HCT116 (cell line): ENCODE results near the gene TAF4. TPM values are rescaled to one million over a fixed set of nuclear protein-coding genes. Genes with fewer than 3 reads are reported as not detected.
A peak's percentile ranks its signal among the peaks of the same experiment; 100 is the strongest.

Experiments used
- ATAC-seq: fragments of 200-7000 bp; cut with Tn5 transposase; 2 replicates; pipeline ENCODE4 v1.9.1; 2020; ENCODE audit warnings: mild to moderate bottlenecking, moderate library complexity
- BruUV-seq: library from RNA; stranded (reverse); fragments of 400-500 nt; replicated peaks from 2 replicates; lab custom pipeline; 2021; lab: Mats Ljungman, UMichigan
- CTCF ChIA-PET: fragments of 300-600 bp; sonication (Branson Sonifier 250); formaldehyde crosslinking; loops from one replicate; lab custom pipeline; 2021; ENCODE audit warnings: antibody characterized with exemption; lab: Charles Lee
- POLR2A ChIA-PET: fragments of 300-600, 350-600 bp; sonication (Branson Sonifier 250); formaldehyde crosslinking; loops from one replicate; lab custom pipeline; 2021; ENCODE audit warnings: antibody characterized with exemption; lab: Charles Lee
- RAD21 ChIA-PET, 2 experiments: fragments of 300-600 bp; sonication (Branson Sonifier 250); formaldehyde crosslinking; loops; one replicate each; lab custom pipeline; 2023; ENCODE audit warnings: low total read pairs in 2 of 2; ENCODE audit not compliant: uncharacterized antibody in 2 of 2, unreplicated experiment in 2 of 2, low non-redundant PET in 1 of 2; lab: Charles Lee
- DNase-seq: peaks from one replicate; pipeline ENCODE4 v3.0.0-alpha.2; 2010; ENCODE audit warnings: low read depth, low spot score
- H2AFZ ChIP-seq: fragments of 200-600 bp; shearing (Covaris generic), sonication (generic); 2 replicates; pipeline ENCODE4 v1.6.1; 2017; ENCODE audit warnings: low read depth, mixed run types, mixed read lengths, antibody characterized with exemption, low read length; ENCODE audit not compliant: poor library complexity, severe bottlenecking
- H3K27ac ChIP-seq: 2 replicates; pipeline ENCODE4 v1.5.1; 2012; ENCODE audit warnings: low read depth, low read length
- H3K27me3 ChIP-seq: fragments of 200-600 bp; sonication (generic); 2 replicates; pipeline ENCODE4 v1.6.1; 2016; ENCODE audit warnings: mixed run types, low read length, mixed read lengths; ENCODE audit not compliant: insufficient read depth
- H3K36me3 ChIP-seq, 2 experiments: fragments of 200-500 bp in 1 of 2; fragments of 200-600 bp in 1 of 2; sonication (Bioruptor generic) in 1 of 2; sonication (generic) in 1 of 2; 2 replicates each; pipeline versions ENCODE4 v1.5.1 to v1.6.1; 2014 to 2016; ENCODE audit warnings: low read length in 2 of 2, inconsistent platforms in 1 of 2, mixed read lengths in 1 of 2, mixed run types in 1 of 2; ENCODE audit not compliant: insufficient read depth in 2 of 2, control insufficient read depth in 1 of 2
- H3K4me1 ChIP-seq, 2 experiments: fragments of 200-600 bp in 1 of 2; sonication (generic) in 1 of 2; 2 replicates each; pipeline versions ENCODE4 v1.5.1 to v1.6.1; 2012 to 2017; ENCODE audit warnings: low read length in 2 of 2, inconsistent platforms in 1 of 2, mild to moderate bottlenecking in 1 of 2, mixed read lengths in 1 of 2, mixed run types in 1 of 2, moderate library complexity in 1 of 2; ENCODE audit not compliant: insufficient read depth in 2 of 2, control insufficient read depth in 1 of 2
- H3K4me2 ChIP-seq: fragments of 200-600 bp; sonication (generic); 2 replicates; pipeline ENCODE4 v1.6.1; 2017; ENCODE audit warnings: mixed run types, low read length, mixed read lengths
- H3K4me3 ChIP-seq, 2 experiments: fragments of 200-600 bp in 1 of 2; sonication (generic) in 1 of 2; replicated peaks in 1 of 2; 2 replicates each; pipeline ENCODE4 v1.5.1; 2011 to 2016; ENCODE audit warnings: low read length in 2 of 2, control low read depth in 1 of 2, low read depth in 1 of 2, mild to moderate bottlenecking in 1 of 2, mixed read lengths in 1 of 2, mixed run types in 1 of 2
- H3K79me2 ChIP-seq: fragments of 200-600 bp; sonication (generic); 2 replicates; pipeline ENCODE4 v1.6.1; 2017; ENCODE audit warnings: mild to moderate bottlenecking, mixed run types, low read length, moderate library complexity, mixed read lengths; ENCODE audit not compliant: insufficient read depth
- H3K9ac ChIP-seq: fragments of 200-600 bp; sonication (generic); 2 replicates; pipeline ENCODE4 v1.6.1; 2016; ENCODE audit warnings: low read length, mixed read lengths
- H3K9me2 ChIP-seq: fragments of 200-600 bp; sonication (generic), shearing (Covaris generic); 2 replicates; pipeline ENCODE4 v1.6.1; 2017; ENCODE audit warnings: mixed run types, mild to moderate bottlenecking, moderate library complexity; ENCODE audit not compliant: insufficient read depth
- H3K9me3 ChIP-seq, 2 experiments: fragments of 200-500 bp in 1 of 2; fragments of 200-600 bp in 1 of 2; sonication (Bioruptor generic) in 1 of 2; sonication (generic) in 1 of 2; 2 replicates each; pipeline ENCODE4 v1.6.1; 2014 to 2017; ENCODE audit warnings: low read length in 2 of 2, mixed read lengths in 2 of 2, inconsistent platforms in 1 of 2, low read depth in 1 of 2, mild to moderate bottlenecking in 1 of 2, mixed run types in 1 of 2, moderate library complexity in 1 of 2; ENCODE audit not compliant: control insufficient read depth in 1 of 2, insufficient read depth in 1 of 2
- H4K20me1 ChIP-seq: fragments of 200-600 bp; sonication (generic), shearing (Covaris generic); 2 replicates; pipeline ENCODE4 v1.6.1; 2017; ENCODE audit warnings: mixed run types, mild to moderate bottlenecking, moderate library complexity; ENCODE audit not compliant: insufficient read depth
- CEBPB ChIP-seq: IDR thresholded peaks from 2 replicates; pipeline ENCODE4 v1.6.1; 2012; ENCODE audit warnings: low read depth
- EGR1 ChIP-seq: IDR thresholded peaks from 2 replicates; pipeline ENCODE4 v1.6.1; 2012; ENCODE audit warnings: low read depth
- FOSL1 ChIP-seq: IDR thresholded peaks from 2 replicates; pipeline ENCODE4 v1.6.1; 2012; ENCODE audit warnings: low read depth
- JUND ChIP-seq: IDR thresholded peaks from 2 replicates; pipeline ENCODE4 v1.6.1; 2012
- POLR2A ChIP-seq: IDR thresholded peaks from 2 replicates; pipeline ENCODE4 v1.7.0; 2011; ENCODE audit warnings: borderline replicate concordance; ENCODE audit not compliant: insufficient read depth, insufficient read length; ENCODE audit errors: extremely low read depth
- POLR2AphosphoS5 ChIP-seq: IDR thresholded peaks from 2 replicates; pipeline ENCODE4 v1.6.1; 2011; ENCODE audit warnings: mild to moderate bottlenecking, low read depth, low read length, moderate library complexity
- RAD21 ChIP-seq: IDR thresholded peaks from 2 replicates; pipeline ENCODE4 v1.6.1; 2012; ENCODE audit warnings: low read depth, mild to moderate bottlenecking
- SIN3A ChIP-seq: IDR thresholded peaks from 2 replicates; pipeline ENCODE4 v1.6.1; 2012; ENCODE audit warnings: low read depth
- SRF ChIP-seq: IDR thresholded peaks from 2 replicates; pipeline ENCODE4 v1.6.1; 2012; ENCODE audit warnings: low read depth
- TCF7L2 ChIP-seq: IDR thresholded peaks from 2 replicates; pipeline ENCODE4 v1.7.0; 2011; ENCODE audit warnings: borderline replicate concordance, inconsistent platforms; ENCODE audit not compliant: insufficient read depth, insufficient read length; ENCODE audit errors: extremely low read depth
- YY1 ChIP-seq: IDR thresholded peaks from 2 replicates; pipeline ENCODE4 v1.6.1; 2011; ENCODE audit warnings: low read length, low read depth, moderate library complexity, mild to moderate bottlenecking; ENCODE audit not compliant: insufficient replicate concordance; ENCODE audit errors: extremely low read depth
- ZFX ChIP-seq: fragments of 450-650 bp; IDR thresholded peaks from 2 replicates; pipeline ENCODE4 v1.6.1; 2017
- ZNF274 ChIP-seq: fragments of 200-500 bp; sonication (Bioruptor generic); IDR thresholded peaks from 2 replicates; pipeline ENCODE4 v1.6.1; 2014; ENCODE audit warnings: mild to moderate bottlenecking, low read depth, low read length, inconsistent platforms
- intact Hi-C: fragments of 100-400 bp; cut with micrococcal nuclease; formaldehyde crosslinking; loops from 2 replicates; pipeline ENCODE4 v1.10.0; 2022
- total RNA-seq: library from RNA; stranded (reverse); gene quantifications from one replicate; pipeline ENCODE4 v1.2.1, GENCODE V29; 2021; ENCODE audit not compliant: unreplicated experiment
- TF ChIP-seq, protein P1 (sequence below): IDR thresholded peaks from 2 replicates; pipeline ENCODE4 v1.6.1; 2012
- TF ChIP-seq, protein P2 (sequence below): IDR thresholded peaks from 2 replicates; pipeline ENCODE4 v1.6.1; 2011; ENCODE audit warnings: mild to moderate bottlenecking, low read length, moderate library complexity; ENCODE audit not compliant: insufficient replicate concordance; ENCODE audit errors: extremely low read depth
- TF ChIP-seq, protein P3 (sequence below), 3 experiments: fragments of 200-600 bp in 1 of 3; sonication (generic) in 1 of 3; IDR thresholded peaks in 2 of 3; conservative IDR thresholded peaks in 1 of 3; 2 replicates each; pipeline ENCODE4 v1.5.1; 2012 to 2017; ENCODE audit warnings: low read depth in 2 of 3, low read length in 2 of 3, antibody characterized with exemption in 1 of 3, borderline replicate concordance in 1 of 3, control low read depth in 1 of 3, mild to moderate bottlenecking in 1 of 3, mixed read lengths in 1 of 3, mixed run types in 1 of 3, moderate library complexity in 1 of 3; ENCODE audit not compliant: insufficient read depth in 1 of 3
- TF ChIP-seq, protein P4 (sequence below): IDR thresholded peaks from 2 replicates; pipeline ENCODE4 v1.6.1; 2012; ENCODE audit warnings: low read depth
- TF ChIP-seq, protein P5 (sequence below): IDR thresholded peaks from 2 replicates; pipeline ENCODE4 v1.6.1; 2012

Gene TAF4
- total RNA-seq, 1 experiment from 2014 or later = 26.8 TPM

DNA sequence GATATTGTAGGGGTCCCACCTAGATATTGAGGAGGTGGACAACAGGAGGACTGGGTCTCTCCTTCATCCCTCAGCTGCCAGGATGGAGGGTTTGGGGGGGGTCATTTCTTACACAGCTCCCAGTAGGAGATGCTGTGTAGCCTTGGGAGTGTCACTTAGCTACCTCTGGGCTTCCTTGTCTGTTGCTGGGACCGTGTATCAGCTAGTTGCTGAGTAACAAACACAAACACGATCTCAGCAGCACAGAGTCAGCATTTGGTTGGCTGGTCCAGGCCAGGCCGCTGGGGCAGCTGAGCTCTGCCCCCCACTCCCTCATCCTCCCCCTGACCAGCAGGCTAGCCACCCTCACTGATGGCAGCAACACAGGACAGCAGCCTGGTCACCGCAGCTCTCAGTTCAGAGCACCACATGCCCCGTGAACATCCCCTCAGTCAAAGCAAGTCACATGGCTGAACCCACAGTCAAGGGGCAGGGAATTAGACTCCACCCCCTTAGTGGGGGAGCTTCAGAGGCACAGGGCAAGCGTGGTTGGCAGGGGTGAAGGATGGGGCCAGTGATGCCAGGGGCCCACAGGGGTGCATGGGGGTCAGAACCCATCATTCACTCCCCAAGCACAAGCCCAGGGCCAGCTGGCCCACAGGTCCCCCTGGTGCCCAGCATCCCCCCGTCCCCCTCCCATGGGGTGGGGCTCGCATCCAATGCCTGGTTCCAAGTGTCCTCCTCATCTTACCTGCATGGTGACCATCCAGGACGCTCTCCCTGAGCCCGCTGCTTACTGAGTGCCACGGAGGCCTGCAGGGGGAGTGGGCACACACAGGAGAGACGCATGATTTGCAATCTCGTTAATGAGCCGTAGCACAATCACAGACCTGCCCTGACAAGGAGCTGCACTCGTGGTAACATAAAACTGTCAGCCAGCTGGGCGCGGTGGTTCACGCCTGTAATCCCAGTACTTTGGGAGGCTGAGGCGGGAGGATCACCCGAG lies 112.4 kb downstream of the TAF4 start:
- ATAC-seq (0 out of 2 replicates have a peak, but pooled peaks have one; percentile 27), DNase-seq (no peak)
- CTCF ChIA-PET = no interaction called here
- H3K79me2 ChIP-seq = no peaks in the 10 kb centered on the region
- H3K4me3 ChIP-seq = no peak overlapping the region
- no peak overlapping the region for H3K4me2 ChIP-seq
- no peaks in the 10 kb centered on the region for H3K36me3 ChIP-seq
- peaks cover 0 to 4% of the 10 kb centered on the region in 2 experiments; a peak in 1 of 4 replicates for H3K4me1 ChIP-seq
- intact Hi-C loops = no loop called here
- BruUV-seq = no TSS peak
- no peak overlapping the region for H2AFZ ChIP-seq
- peaks cover 16% of the 10 kb centered on the region for H3K27me3 ChIP-seq
- no peaks in the 10 kb centered on the region for H3K9me3 ChIP-seq
- no peaks in the 10 kb centered on the region for H3K9me2 ChIP-seq
- no peak overlapping the region for H3K9ac ChIP-seq
- POLR2A ChIA-PET = interaction anchor here (0.6 kb wide), 1 partner anchor 1742 kb away, joined by 3 read pairs; no protein-coding TSS in a partner anchor
- TF ChIP-seq, protein P1, sequence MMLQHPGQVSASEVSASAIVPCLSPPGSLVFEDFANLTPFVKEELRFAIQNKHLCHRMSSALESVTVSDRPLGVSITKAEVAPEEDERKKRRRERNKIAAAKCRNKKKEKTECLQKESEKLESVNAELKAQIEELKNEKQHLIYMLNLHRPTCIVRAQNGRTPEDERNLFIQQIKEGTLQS = no peak
- TF ChIP-seq FOSL1 = no peak
- TF ChIP-seq, protein P2, sequence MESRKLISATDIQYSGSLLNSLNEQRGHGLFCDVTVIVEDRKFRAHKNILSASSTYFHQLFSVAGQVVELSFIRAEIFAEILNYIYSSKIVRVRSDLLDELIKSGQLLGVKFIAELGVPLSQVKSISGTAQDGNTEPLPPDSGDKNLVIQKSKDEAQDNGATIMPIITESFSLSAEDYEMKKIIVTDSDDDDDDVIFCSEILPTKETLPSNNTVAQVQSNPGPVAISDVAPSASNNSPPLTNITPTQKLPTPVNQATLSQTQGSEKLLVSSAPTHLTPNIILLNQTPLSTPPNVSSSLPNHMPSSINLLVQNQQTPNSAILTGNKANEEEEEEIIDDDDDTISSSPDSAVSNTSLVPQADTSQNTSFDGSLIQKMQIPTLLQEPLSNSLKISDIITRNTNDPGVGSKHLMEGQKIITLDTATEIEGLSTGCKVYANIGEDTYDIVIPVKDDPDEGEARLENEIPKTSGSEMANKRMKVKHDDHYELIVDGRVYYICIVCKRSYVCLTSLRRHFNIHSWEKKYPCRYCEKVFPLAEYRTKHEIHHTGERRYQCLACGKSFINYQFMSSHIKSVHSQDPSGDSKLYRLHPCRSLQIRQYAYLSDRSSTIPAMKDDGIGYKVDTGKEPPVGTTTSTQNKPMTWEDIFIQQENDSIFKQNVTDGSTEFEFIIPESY = no peak
- TF ChIP-seq, protein P3, sequence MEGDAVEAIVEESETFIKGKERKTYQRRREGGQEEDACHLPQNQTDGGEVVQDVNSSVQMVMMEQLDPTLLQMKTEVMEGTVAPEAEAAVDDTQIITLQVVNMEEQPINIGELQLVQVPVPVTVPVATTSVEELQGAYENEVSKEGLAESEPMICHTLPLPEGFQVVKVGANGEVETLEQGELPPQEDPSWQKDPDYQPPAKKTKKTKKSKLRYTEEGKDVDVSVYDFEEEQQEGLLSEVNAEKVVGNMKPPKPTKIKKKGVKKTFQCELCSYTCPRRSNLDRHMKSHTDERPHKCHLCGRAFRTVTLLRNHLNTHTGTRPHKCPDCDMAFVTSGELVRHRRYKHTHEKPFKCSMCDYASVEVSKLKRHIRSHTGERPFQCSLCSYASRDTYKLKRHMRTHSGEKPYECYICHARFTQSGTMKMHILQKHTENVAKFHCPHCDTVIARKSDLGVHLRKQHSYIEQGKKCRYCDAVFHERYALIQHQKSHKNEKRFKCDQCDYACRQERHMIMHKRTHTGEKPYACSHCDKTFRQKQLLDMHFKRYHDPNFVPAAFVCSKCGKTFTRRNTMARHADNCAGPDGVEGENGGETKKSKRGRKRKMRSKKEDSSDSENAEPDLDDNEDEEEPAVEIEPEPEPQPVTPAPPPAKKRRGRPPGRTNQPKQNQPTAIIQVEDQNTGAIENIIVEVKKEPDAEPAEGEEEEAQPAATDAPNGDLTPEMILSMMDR (IDR thresholded peaks at IDR 0.05 in 2 of 3, conservative IDR thresholded peaks at IDR 0.05 in 1 of 3; ENCODE audit: borderline replicate concordance in 1 of 3, insufficient read depth in 1 of 3, low read depth in 2 of 3, low read length in 2 of 3) = no peak
- no peak for TF ChIP-seq CEBPB
- TF ChIP-seq EGR1 = no peak
- TF ChIP-seq ZFX = no peak
- no peak for TF ChIP-seq YY1
- TF ChIP-seq SIN3A = no peak
- TF ChIP-seq, protein P4, sequence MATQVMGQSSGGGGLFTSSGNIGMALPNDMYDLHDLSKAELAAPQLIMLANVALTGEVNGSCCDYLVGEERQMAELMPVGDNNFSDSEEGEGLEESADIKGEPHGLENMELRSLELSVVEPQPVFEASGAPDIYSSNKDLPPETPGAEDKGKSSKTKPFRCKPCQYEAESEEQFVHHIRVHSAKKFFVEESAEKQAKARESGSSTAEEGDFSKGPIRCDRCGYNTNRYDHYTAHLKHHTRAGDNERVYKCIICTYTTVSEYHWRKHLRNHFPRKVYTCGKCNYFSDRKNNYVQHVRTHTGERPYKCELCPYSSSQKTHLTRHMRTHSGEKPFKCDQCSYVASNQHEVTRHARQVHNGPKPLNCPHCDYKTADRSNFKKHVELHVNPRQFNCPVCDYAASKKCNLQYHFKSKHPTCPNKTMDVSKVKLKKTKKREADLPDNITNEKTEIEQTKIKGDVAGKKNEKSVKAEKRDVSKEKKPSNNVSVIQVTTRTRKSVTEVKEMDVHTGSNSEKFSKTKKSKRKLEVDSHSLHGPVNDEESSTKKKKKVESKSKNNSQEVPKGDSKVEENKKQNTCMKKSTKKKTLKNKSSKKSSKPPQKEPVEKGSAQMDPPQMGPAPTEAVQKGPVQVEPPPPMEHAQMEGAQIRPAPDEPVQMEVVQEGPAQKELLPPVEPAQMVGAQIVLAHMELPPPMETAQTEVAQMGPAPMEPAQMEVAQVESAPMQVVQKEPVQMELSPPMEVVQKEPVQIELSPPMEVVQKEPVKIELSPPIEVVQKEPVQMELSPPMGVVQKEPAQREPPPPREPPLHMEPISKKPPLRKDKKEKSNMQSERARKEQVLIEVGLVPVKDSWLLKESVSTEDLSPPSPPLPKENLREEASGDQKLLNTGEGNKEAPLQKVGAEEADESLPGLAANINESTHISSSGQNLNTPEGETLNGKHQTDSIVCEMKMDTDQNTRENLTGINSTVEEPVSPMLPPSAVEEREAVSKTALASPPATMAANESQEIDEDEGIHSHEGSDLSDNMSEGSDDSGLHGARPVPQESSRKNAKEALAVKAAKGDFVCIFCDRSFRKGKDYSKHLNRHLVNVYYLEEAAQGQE = no peak
- no peak for TF ChIP-seq POLR2A
- no peak for TF ChIP-seq SRF
- no peak for TF ChIP-seq POLR2AphosphoS5
- no peak for TF ChIP-seq RAD21
- TF ChIP-seq TCF7L2 = no peak
- TF ChIP-seq JUND = no peak
- no peak for TF ChIP-seq ZNF274
- TF ChIP-seq, protein P5, sequence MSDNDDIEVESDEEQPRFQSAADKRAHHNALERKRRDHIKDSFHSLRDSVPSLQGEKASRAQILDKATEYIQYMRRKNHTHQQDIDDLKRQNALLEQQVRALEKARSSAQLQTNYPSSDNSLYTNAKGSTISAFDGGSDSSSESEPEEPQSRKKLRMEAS = no peak
- H4K20me1 ChIP-seq = no peaks in the 10 kb centered on the region
- RAD21 ChIA-PET = no interaction called here
- no peak overlapping the region for H3K27ac ChIP-seq
